ENCODE results near the gene WDR59.
"Not testable (repeated sequence)": the region's sequence is repeated elsewhere in the genome, so short reads cannot be mapped to it uniquely, and the experiment has no call there.

The WDR59 gene

DNA sequence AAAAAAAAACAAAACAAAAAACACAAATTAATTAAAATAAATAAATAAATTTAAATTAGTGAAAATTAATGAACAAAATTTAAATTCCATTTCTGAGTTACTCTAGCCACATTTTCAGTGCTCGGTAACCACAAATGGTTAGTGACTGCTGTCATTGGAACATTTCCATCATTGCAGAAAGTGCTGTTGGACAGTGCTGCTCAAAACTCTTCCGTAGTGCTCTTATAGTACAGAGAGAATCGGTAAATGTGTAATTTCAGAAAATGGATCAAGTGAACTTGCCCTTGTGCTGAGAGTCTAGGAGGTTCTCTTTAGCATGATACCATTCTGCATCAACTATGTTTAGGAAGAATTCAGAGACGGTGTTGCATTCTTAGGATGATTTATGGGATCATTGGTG lies 37.6 kb upstream of the WDR59 start:
- H3K36me3 ChIP-seq: no peaks in the 10 kb centered on the region; the same call in 1 of the 2 replicates
- no peaks in the 10 kb centered on the region for H3K9me3 ChIP-seq
- no peaks in the 10 kb centered on the region for H3K27me3 ChIP-seq
- no peak for DNase-seq
- H3K4me3 ChIP-seq (ENCODE audit: low read depth, low read length): no peak overlapping the region
- TF ChIP-seq, protein P1, sequence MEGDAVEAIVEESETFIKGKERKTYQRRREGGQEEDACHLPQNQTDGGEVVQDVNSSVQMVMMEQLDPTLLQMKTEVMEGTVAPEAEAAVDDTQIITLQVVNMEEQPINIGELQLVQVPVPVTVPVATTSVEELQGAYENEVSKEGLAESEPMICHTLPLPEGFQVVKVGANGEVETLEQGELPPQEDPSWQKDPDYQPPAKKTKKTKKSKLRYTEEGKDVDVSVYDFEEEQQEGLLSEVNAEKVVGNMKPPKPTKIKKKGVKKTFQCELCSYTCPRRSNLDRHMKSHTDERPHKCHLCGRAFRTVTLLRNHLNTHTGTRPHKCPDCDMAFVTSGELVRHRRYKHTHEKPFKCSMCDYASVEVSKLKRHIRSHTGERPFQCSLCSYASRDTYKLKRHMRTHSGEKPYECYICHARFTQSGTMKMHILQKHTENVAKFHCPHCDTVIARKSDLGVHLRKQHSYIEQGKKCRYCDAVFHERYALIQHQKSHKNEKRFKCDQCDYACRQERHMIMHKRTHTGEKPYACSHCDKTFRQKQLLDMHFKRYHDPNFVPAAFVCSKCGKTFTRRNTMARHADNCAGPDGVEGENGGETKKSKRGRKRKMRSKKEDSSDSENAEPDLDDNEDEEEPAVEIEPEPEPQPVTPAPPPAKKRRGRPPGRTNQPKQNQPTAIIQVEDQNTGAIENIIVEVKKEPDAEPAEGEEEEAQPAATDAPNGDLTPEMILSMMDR (IDR thresholded peaks at IDR 0.05; ENCODE audit: low read depth, low read length): no peak
- no peaks in the 10 kb centered on the region for H3K4me1 ChIP-seq

DNA sequence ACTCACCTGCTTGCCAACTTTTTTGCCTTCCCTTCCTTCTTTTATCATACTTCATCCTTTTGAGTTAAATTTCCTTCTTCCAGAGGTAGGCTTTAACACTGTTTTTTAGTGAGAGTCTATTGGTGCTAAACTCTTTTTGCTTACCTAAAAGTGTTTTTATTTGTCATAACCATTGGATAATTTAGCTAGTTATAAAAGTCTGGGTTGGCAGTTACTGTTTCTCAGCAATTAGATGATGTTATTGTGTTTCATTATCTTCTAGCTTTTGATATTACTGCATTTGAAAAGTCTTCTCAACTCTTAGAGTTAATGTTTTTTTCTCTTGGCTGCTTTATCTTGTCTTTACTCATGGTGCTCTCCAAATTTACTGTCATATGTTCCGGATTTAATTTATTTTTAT lies 36.5 kb upstream of the WDR59 start:
- no peak for DNase-seq
- TF ChIP-seq, protein P1 (IDR thresholded peaks at IDR 0.05; ENCODE audit: low read depth, low read length): no peak
- H3K9me3 ChIP-seq: no peaks in the 10 kb centered on the region
- H3K4me3 ChIP-seq (ENCODE audit: low read depth, low read length): no peak overlapping the region
- H3K27me3 ChIP-seq: no peaks in the 10 kb centered on the region
- H3K36me3 ChIP-seq: no peaks in the 10 kb centered on the region; the same call in 1 of the 2 replicates
- H3K4me1 ChIP-seq: no peaks in the 10 kb centered on the region

DNA sequence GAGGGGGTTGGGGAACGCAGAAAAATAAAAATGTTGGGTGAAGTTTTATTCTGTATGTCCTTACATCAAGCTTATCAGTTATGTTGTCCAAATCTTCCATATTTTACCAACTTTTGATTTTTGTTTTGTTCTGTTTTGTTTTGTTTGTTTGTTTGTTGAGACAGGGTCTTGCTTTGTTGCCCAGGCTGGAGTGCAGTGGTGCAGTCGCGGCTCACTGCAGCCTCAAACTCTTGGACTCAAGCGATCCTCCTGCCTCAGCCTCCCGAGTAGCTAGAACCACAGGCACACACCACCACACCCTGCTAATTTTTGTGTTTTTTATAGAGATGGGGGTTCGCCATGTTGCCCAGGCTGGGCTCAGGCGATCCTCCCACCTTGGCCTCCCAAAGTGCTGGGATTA lies 34.7 kb upstream of the WDR59 start:
- Histone ChIP-seq H3K4me3 (ENCODE audit: low read depth, low read length) (no peak overlapping the region), H3K4me1 (no peaks in the 10 kb centered on the region), H3K36me3 (no peaks in the 10 kb centered on the region; the same call in 1 of the 2 replicates), H3K27me3 (no peaks in the 10 kb centered on the region), H3K9me3 (no peaks in the 10 kb centered on the region)
- no peak for DNase-seq
- TF ChIP-seq, protein P1 (IDR thresholded peaks at IDR 0.05; ENCODE audit: low read depth, low read length): no peak

- H3K36me3 ChIP-seq: no peaks in the 10 kb centered on the region; the same call in 1 of the 2 replicates
- TF ChIP-seq, protein P1 (IDR thresholded peaks at IDR 0.05; ENCODE audit: low read depth, low read length): no peak
Observed at GRCh38 chr16:75019007-75019406, 34.1 kb upstream of the WDR59 start.

DNA sequence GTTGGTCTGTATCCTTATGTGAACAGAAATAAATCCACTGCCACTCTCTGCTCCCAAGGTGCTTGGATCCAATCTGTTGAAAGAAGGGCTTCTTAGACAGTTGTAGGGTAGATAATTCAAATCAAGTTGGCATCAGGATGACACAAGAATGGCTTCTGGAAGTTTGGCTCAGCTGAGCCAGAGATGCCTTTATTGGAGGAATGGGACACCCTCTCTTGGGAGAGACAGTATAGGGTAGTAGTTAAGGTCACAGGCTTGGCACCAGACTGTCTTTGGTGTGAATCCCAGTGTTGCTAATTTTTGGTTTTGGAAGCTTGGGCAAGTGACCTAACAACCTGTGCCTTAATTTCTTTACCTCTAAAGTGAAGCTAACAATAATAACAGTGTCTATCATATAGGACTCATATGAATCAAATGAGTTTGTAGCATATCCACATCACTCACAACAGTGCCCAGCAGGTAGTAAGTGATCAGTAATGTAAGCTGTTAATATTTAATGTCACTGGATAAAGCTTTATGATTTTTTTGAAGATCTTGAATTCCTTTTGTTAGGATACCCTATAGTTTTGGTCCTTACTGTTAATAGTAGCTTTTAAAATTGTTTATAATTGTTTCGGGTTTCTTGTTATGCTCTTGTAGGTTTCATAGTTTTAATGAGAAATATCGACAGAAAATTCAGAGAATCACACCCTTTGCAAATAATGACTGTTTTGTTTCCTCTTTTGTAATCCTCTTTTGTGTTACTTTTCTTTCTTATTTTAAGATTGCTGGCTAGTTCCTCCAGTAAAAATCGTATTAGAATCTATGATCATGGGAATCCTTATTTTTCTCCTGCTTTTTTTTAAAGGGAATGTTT lies 33.0 kb upstream of the WDR59 start:
- Histone ChIP-seq H3K4me1 (no peaks in the 10 kb centered on the region), H3K27me3 (no peaks in the 10 kb centered on the region), H3K4me3 (ENCODE audit: low read depth, low read length) (no peak overlapping the region), H3K9me3 (no peaks in the 10 kb centered on the region), H3K36me3 (no peaks in the 10 kb centered on the region)
- TF ChIP-seq, protein P1 (IDR thresholded peaks at IDR 0.05; ENCODE audit: low read depth, low read length): no peak
- no peak for DNase-seq

More at GRCh38 chr16:75019007-75019406, 34.1 kb upstream of the WDR59 start:
- Histone ChIP-seq H3K27me3 (no peaks in the 10 kb centered on the region), H3K4me3 (ENCODE audit: low read depth, low read length) (no peak overlapping the region), H3K4me1 (no peaks in the 10 kb centered on the region), H3K9me3 (no peaks in the 10 kb centered on the region)
- no peak for DNase-seq

GRCh38 chr16:75016451-75017081 lies 31.6 kb upstream of the WDR59 start:
- not testable (repeated sequence) for H3K4me3 ChIP-seq (ENCODE audit: low read depth, low read length); H3K27me3 ChIP-seq; H3K4me1 ChIP-seq; H3K36me3 ChIP-seq; H3K9me3 ChIP-seq; DNase-seq
